Renal cortical epithelial cell (primary cell): ENCODE data around the gene RERE. TPM values are rescaled to one million over a fixed set of nuclear protein-coding genes. Genes with fewer than 3 reads are reported as not detected.
"Not testable (repeated sequence)": the region's sequence is repeated elsewhere in the genome, so short reads cannot be mapped to it uniquely, and the experiment has no call there.

ENCODE experiments used
- DNase-seq: peaks from one replicate; pipeline ENCODE4 v3.0.0-alpha.2; 2011; ENCODE audit warnings: low read depth
- total RNA-seq: library from RNA; depleted of rRNA; stranded (reverse); fragments of >200 nt; gene quantifications from 2 replicates; pipeline ENCODE4 v1.2.3, GENCODE V29; 2014

The RERE gene
- total RNA-seq, 1 donor from 2014 or later = 57.8 TPM

- DNase-seq = no peak
Observed at GRCh38 chr1:8752921-8753713, 64.3 kb downstream of the RERE start.

GRCh38 chr1:8752411-8752810, 65.0 kb downstream of the RERE start:
- DNase-seq = no peak

GRCh38 chr1:8751984-8752383, 65.5 kb downstream of the RERE start:
- no peak for DNase-seq

- no peak for DNase-seq
Observed at GRCh38 chr1:8747879-8748825, 69.3 kb downstream of the RERE start.

- DNase-seq = no peak
Observed at GRCh38 chr1:8746554-8746953, 70.9 kb downstream of the RERE start.

- no peak for DNase-seq
Observed at GRCh38 chr1:8745749-8746390, 71.6 kb downstream of the RERE start.

- no peak for DNase-seq
Observed at GRCh38 chr1:8745346-8745745, 72.1 kb downstream of the RERE start.

- DNase-seq = peak; percentile 51
Observed at GRCh38 chr1:8742022-8742924, 75.2 kb downstream of the RERE start.

- peak; percentile 86 for DNase-seq
Observed at GRCh38 chr1:8740034-8740449, 77.4 kb downstream of the RERE start.

- no peak for DNase-seq
Observed at GRCh38 chr1:8739377-8739776, 78.1 kb downstream of the RERE start.

- DNase-seq = peak; percentile 22
Observed at GRCh38 chr1:8736927-8737326, 80.5 kb downstream of the RERE start.

- DNase-seq = peak; percentile 56
Observed at GRCh38 chr1:8733484-8733883, 84.0 kb downstream of the RERE start.

GRCh38 chr1:8731162-8731561, 86.3 kb downstream of the RERE start:
- DNase-seq = no peak

- DNase-seq = no peak
Observed at GRCh38 chr1:8728464-8728863, 89.0 kb downstream of the RERE start.

GRCh38 chr1:8727809-8728213, 89.6 kb downstream of the RERE start:
- DNase-seq = no peak

- not testable (repeated sequence) for DNase-seq
Observed at GRCh38 chr1:8727316-8727715, 90.1 kb downstream of the RERE start.

- DNase-seq = not testable (repeated sequence)
Observed at GRCh38 chr1:8726801-8727186, 90.6 kb downstream of the RERE start.

- peak; percentile 41 for DNase-seq
Observed at GRCh38 chr1:8723010-8723409, 94.4 kb downstream of the RERE start.

- no peak for DNase-seq
Observed at GRCh38 chr1:8722366-8722765, 95.1 kb downstream of the RERE start.

GRCh38 chr1:8721679-8722324, 95.6 kb downstream of the RERE start:
- DNase-seq = no peak

GRCh38 chr1:8720347-8720746, 97.1 kb downstream of the RERE start:
- DNase-seq = no peak
